Activated CD4-positive, alpha-beta T cell treated with anti-CD3 and anti-CD28 coated beads, Interleukin-2, amount 50 U/mL, for 4 hours (primary cell): ENCODE measurements around the gene PHC2.
"Not testable (repeated sequence)": the region's sequence is repeated elsewhere in the genome, so short reads cannot be mapped to it uniquely, and the experiment has no call there.

Experiments
- DNase-seq, 2 experiments: peaks; one replicate each; pipeline ENCODE4 v3.0.0-alpha.2; 2020

The PHC2 gene

DNA sequence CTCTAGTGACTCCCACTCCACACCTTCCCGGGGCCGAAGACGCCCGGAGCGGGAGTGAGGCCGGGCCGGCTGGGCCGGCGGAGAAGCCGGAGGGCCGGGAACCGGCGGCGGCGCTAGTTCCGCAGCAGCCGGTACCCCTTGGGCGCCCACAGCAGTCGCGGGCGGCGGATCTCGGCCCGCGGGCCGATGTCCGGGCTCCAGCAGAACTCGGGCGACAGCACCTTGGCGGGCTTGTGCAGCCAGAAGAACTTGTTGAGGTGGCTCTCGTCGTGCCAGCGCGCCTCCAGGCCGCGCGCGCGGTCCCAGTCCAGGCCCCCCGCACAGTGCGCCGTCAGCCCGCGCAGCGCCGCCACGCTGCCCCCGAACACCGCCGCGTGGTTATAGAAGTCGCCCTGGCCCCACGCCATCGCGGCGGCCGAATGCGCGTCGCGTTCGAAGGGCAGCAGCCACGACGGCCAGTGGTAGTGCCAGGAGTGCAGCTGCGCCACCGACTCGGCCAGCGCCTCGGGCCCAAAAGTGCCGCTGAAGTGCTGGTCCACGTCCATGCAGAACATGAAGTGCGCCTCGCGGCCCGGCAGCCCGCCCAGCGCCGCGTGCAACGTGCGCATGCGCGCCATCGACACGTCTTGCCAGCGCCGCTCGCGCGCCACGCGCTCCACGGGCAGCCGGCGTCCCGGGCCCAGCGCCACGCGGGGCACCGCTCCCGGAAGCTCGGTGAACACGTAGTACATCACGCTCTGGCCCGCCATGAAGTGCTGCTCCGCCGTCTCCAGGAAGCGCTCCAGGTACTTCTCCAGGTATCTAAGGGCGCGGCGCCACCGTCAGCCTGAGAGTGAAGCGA is 124.0 kb downstream of the PHC2 start:
- DNase-seq: no peak

DNA sequence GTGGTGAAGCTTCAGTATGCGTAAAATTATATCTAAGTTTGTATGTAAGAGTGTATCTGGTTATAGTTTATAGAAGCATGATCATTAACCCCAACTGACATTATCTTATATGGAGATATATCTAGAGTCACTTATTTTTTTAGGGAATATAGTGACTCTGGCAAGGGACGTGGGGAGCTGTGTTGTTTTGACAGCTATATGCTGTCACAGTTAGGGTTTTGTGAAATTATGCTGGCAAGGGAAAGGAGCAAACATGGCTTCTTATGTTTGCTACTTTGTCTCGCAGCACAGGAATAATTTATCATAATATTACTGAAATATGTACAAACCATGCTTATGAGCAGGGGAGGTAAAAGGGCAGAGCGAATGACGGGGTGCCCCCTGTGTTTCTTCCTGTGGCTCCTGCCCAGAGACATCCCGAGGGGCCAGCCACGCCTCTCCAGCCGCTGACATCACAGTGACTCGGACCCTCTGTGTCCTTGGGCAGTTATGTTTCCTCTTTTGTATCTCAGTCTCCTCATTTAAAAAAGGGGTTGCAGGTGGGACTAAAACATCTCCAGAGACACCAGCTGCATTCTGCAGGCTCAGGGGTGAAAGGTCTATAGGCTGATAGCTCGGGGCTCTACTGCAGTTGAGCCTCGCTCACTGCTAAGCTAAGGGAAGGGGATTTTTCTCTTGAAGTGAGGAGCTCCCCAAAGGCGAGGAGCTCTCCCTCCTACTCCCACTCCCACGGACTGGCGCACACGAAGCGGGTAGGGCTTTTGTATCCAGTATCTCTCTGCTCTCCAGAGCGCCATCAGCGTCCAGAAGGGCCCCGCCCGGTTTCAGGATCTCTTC is 124.9 kb downstream of the PHC2 start:
- no peak for DNase-seq

DNA sequence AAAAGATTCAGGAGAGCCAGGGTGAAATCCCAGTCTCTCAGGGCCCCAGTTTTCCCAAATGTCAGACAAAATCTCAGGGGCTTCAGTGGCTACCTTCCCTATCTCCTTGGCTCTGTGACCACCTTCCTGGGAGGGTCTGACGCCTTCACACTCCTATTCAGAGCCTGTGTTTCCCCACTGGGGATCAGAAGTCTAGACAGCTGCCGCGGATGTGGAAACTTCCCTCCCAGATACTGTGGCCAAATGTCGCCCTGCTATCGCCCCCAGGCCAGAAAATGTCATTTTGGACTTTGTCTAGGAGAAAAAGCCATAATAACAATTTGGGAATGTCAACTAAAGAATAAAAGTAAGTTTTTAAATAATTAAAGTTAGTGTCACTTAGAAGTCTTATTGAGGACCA is 125.9 kb downstream of the PHC2 start:
- no peak for DNase-seq

DNA sequence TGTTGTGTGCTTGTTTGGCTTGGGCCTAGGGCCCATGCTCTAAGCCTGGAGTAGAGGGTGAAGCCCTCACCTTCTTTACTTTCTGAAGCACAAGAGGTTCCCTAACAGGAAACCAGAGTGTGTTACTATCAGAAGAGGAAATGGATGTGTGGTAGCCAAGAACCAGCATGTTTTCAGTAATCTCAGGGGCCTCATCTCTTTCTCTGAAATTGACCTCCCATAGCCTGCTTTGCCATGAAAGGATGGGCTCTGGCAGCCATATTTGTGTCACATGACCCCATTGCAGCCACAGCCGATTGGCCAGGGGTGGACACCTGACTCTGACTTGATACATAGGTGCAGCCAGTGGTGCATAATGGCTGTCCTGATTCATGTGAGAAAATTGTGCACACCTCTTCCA is 128.6 kb downstream of the PHC2 start:
- DNase-seq: no peak

DNA sequence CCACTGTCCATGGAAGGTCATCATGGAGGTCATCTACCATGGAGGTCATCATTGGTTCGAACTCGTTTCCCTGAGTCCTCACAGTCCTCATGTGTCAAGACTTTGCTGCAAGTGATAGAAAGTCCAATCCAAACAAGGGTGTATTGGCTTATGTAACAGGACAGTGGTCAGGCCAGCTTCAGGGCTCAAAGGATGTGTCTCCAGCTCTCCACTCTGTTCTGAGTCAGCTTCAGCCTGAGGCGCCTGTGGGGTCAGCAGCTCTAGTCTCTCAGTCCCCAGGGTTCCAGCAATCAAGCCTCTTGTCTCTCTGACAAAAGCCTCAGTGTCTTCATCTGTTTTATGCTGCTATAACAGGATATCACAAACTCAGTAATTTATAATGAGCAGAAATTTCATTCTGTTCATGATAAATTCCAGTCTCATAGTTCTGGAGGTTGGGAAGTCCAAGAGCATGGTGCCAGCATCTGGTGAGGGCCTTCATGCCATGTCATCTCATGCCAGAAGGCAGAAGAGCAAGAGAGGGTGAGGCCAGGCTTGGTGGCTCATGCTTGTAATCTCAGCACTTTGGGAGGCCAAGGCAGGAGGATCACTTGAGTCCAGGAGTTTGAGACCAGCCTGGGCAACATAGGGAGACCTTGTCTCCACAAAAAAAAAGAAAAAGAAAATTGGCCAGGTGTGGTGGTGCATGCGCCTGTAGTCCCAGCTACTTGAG is 129.5 kb downstream of the PHC2 start:
- no peak for DNase-seq

DNA sequence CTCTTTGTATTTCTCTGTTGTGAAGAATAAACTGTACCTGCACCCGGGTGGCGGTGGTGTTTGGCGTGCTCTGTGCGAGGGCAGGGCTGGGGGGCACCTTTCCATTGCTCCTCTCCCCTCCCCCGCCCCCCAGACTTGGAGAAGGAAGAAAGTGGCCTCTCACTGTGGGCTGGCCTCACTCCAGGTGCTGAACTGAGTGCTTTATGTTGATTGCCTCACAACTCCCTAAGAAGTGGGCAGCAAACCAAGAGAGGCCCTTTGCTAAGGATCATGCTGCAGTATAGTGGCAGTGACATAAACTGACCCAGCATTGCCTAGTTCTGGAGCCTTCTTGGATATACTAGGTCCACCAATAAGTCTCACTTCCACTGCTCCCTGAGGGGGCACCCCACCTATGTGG is 130.2 kb downstream of the PHC2 start:
- no peak for DNase-seq

DNA sequence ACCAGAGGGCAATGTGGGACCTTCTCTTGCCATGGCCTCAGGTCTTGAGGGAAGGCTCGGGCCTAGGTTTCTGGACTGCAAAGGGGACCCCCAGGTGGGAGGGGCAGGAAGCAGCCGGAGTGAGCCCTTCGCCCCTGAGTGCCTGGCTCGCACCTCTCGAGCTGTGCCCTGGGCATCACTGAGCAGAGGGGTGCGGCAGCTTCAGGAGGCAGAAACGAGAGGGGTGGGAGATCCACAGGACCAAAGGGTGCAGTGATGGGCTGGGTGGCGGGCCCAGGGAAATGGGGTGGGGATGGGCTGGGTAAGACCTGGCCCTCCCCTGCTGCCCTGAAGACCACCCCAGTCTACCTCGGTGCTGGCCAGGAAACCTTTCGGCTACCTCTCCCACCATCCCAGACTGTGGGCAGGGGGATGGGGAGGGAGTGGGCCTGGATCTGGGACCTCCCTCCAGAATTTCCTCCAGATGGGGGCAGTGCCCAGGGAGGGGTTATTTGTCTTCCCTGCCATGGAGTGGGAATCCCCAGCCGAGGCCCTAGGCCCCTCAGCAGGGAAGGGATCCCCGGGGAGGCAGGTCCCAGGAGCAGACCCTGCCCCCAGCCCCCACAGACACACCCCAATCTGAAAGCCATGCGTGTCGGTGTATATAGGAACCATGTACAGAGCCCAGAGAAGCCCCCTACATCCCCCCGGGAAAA is 131.3 kb downstream of the PHC2 start:
- DNase-seq: no peak

DNA sequence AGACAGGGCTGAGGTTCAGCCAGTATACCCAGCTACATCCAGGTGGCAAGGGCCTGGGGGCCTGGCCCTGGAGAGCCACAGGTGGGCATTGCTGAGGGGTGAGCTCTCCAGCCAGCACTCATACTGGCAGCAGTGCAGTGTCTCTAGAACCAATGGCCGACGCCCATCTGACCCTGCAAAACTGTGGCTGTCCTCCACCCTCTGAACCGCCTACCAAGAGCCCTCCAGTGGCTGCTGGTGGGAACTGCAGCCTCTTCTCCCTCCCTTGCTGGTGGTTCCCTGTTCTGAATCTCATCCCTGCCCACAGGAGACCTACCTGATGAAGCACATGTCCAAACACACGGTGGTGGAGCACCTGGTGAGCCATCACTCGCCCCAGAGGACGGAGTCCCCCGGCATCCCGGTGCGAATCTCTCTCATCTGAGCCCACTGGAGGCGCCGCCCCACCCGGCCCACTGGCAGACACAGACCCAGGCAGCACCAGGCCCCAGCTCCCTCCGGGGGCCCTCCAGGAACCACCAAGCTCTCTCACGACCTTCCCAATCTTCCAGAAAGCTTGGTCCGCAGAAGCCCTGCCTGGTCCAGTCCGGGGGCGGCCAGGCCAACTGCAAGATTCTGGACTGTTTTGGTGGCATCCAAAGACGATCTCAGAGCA is 132.1 kb downstream of the PHC2 start:
- DNase-seq: peak; percentile 40 to 48

DNA sequence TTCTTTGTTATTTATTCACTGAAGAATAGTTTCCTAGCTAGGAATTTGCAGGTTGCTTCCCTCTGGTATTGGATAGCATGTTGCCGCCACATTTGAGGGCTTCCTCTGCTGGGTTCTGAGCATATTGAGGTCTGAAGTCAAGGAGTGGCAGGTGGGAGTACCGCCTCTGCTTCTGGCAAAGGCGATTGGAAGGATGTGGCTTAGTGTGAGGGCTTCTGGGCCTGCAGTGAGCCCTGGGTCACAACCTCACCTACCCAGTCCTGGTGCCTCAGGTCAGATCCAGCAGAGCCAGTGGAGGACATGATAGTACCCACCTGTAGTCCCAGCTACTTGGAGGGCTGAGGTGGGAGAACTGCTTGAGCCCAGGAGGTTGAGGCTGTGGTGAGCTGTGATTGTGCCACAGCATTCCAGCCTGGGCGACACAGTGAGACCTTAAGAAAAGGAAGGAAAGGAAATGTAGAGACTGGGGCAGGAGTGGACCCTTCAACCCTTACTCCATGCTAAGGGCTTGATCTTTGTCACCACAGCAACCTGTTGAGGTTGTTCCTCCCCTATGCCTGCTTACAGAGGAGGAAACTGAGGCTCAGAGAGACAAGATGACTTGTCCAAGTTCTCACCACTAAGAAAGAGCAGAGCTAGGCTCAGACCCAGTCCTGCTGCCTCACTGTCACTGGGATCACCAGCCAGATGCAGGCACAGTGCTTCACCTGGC is 132.8 kb downstream of the PHC2 start:
- no peak for DNase-seq

DNA sequence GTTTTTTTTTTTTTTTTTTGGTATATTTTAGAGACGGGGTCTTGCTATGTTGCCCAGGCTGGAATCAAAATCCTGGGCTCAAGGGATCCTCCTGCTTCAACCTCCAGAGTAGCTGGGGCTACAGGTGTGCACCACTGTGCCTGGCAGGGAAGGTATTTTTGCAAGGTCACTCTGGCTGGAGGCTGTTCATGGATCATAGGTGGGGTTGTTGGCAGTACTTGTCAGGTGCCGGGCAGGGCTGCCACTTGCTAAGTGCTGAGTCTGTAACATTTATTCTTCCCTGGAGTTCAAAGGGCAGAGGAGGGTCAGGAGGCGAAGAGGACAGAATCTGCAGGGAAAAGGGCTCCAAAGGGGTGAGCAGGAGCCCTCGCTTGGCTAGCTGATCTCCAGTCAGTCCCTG is 134.1 kb downstream of the PHC2 start:
- no peak for DNase-seq

DNA sequence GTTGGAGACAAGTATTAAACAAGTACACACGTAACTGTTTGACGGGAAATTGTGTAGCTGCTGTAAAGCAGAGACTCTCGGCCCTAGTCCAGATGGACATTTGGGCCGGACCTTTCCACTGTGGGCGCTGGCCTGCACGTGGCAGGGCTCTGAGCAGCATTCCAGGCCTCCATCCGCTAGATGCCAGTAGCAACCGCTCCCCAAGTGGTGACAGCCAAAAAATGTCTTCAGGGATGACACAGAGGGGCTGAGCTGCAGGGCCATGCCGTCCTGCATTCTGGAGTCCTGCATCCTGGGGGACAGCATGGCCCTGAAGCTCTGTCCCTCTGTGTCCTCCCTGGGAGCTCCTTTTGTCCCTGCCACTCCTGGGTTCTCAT is 134.8 kb downstream of the PHC2 start:
- DNase-seq: no peak

DNA sequence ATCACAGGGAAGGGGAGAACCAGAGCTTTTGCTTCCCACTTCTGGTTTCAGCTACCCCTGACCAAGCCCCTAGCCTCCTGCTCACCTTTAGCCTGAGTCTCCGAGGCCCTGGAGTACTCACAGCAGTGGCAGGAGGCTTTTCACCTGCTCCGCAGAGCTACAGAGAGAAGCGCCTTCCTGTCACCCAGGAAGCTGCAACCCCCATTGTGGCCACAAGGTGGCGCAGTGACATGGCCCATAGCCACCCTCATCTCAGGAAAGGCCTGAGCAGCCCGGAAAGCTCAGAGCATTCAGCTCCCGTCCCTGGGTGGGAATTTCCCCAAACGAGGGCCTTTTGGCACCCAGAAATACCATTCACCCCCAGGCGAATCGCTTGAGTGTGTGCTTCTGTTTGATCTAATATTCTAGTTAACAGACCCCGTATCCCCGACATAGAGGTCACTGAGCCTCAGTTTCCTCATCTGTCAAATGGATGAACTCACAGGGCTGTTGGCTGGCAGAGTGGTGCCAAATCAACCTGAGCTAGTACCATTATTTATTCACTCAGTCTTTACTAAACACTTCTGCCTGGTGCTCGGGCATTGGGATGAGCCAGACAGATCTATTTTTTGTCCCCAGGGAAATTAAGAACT is 135.3 kb downstream of the PHC2 start:
- peak; percentile 83 to 88 for DNase-seq

DNA sequence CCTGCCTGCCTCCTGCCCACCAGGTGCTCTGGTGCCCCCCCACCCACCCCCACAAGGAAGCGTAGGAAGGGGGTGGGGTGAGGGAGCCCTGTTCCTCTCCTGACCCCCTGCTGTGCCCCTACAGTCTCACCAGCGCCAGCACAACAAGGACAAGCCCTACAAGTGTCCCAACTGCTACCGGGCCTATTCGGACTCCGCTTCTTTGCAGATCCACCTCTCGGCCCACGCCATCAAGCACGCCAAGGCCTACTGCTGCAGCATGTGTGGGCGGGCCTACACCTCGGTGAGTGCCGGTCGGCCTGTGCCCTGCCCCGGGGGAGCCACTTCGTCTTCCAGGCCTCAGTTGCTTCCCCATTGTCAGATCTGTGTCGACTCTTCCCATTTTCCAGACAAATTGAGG is 135.9 kb downstream of the PHC2 start:
- no peak for DNase-seq

DNA sequence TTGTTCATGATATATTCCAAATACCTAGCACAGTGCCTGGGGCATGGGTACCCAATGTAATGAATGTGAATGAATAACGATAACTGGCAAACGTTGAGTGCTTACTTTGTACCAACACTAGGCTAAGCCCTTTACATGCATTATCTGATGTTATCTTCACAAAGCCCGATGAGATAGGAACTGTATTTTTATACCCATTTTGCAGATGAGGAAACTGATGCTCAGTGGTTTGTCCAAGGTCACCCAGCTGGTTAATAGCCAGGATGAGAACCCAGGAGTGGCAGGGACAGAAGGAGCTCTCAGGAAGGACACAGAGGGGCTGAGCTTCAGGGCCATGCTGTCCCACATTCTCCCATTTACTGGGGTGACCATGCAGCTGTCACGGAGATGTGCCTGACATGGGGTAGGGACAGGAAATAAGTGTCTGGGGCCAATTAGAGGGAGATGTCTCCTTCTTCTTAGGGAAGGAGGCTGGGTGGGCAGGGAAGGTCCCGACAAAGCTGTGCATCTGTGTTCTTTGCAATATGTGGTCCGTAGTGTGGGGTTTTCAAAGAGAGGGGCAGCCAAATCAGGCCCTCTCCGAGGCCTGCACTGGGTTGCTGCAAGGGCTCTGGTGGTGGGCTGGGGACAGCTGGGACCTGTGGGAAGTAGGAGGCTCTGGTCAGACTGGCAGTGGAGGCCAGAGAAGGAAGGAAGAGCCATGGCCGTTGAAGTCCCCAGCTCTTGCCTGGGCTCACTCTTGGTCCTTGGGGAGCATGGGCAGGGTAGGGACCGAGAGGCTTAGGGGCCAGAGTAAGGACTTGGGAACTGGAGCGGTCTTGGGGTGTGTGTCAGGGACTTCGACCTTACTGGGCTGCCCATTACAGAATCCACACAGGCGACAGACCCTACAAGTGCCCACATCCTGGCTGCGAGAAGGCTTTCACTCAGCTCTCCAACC is 136.6 kb downstream of the PHC2 start:
- no peak for DNase-seq

DNA sequence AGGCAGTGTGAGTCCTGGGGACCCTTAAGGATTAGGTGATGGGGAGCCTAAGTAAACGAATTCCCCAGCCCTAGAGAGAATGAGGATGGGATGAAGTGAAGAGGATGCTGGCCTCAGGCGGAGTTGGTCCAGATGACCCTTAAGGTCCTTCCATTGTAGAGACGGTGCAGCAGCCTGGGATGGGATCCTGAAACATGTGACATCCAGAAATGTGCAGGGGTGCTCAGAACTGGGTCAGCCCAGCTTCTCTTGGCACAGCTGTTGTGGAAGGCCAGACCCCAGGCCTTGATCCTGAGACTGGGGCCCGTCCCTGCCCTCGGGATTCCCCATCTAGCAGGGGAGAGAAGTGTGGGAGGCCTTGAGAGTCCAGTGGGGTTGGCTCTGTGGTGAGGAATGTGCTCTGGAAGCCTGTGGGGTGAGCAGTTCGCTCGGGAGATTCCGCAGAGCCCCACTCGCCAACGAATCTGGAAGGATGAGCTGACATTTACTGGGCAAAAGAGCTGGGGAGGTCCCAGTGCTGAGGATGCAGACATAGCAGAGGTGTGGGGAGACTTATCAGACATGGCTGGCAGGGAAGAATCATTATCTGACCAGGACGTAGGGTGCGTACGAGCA is 138.1 kb downstream of the PHC2 start:
- no peak for DNase-seq

DNA sequence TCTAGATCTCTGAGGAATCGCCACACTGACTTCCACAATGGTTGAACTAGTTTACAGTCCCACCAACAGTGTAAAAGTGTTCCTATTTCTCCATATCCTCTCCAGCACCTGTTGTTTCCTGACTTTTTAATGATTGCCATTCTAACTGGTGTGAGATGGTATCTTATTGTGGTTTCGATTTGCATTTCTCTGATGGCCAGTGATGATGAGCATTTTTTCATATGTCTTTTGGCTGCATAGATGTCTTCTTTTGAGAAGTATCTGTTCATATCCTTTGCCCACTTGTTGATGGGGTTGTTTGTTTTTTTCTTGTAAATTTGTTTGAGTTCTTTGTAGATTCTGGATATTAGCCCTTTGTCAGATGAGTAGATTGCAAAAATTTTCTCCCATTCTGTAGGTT is 140.3 kb downstream of the PHC2 start:
- not testable (repeated sequence) for DNase-seq

DNA sequence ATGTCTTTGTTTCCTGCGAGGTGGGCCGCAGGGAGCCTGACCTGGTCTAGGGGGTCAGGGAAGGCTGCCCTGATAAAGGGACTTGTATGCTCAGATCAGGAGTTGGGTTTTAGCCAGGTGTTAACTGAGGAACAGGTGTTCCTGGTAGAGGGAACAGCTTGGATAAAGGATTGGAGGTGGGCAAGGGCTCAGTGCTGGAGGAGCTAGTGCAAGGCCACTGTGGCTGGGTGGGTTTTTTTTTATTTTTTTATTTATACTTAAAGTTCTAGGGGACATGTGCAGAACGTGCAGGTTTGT is 141.1 kb downstream of the PHC2 start:
- DNase-seq: no peak

DNA sequence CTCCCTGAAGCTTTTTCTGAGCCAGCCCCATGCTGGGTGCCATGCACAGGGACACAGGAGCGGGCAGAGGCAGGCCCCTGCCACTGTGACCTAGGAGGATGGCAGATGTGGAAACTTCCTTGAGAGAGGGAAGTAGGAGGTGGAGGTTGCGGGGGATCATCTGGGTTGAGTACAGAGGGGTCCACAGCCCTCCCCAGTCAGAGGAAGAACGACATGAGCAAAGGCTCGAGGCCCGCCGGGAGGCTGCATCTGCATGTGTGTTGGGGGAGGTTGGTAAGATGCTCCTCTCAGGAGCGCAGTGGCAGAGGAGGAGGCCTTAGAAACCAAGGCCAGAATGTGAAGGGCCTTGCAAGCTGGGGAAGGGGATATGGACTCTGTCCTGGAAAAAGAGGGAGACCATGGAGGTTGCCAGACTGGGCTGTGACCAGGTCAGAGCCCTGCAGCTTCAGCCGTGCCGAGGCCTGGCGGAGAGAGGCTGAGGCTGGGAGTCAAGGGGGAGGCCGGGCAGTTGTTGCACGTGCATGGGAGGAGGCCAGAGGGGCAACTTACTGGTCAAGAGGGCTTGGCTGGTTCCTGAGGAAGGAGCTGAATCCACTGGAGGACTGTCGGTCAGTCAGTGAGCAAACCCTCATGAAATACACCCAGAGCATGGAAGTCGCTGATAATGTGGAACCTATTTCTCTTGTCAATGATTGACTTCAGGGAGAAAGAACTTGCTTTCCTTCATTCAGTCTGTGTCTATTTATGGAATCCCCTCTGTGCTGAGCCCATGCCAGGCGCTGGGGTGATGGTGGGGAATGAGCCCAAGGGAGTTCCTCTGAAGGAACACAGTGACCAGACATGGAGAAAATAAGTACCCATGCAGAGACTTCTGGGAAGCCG is 141.7 kb downstream of the PHC2 start:
- DNase-seq: no peak

DNA sequence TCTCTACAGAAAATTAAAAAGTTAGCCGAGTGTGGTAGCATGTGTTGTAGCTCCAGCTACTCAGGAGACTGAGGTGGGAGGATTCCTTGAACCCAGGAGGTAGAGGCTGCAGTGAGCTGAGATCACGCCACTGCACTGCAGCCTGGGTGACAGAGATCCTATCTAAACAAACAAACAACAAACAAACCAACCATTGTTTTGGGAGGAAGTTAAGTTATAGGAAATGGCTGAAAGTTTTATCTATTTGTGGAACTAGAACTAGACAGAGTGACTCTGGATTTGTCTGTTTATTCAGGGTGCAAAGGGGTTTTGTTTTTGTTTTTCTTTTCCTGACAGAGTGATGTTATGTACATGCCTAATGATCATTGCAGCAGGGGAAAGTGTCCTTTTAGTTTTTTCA is 143.6 kb downstream of the PHC2 start:
- DNase-seq: no peak
